Measurements from ENCODE around the gene OAS1. TPM values are rescaled to one million over a fixed set of nuclear protein-coding genes. Genes with fewer than 3 reads are reported as not detected.

The OAS1 gene
- total RNA-seq, 1 experiment from 2014 or later = 0.64 TPM

DNA sequence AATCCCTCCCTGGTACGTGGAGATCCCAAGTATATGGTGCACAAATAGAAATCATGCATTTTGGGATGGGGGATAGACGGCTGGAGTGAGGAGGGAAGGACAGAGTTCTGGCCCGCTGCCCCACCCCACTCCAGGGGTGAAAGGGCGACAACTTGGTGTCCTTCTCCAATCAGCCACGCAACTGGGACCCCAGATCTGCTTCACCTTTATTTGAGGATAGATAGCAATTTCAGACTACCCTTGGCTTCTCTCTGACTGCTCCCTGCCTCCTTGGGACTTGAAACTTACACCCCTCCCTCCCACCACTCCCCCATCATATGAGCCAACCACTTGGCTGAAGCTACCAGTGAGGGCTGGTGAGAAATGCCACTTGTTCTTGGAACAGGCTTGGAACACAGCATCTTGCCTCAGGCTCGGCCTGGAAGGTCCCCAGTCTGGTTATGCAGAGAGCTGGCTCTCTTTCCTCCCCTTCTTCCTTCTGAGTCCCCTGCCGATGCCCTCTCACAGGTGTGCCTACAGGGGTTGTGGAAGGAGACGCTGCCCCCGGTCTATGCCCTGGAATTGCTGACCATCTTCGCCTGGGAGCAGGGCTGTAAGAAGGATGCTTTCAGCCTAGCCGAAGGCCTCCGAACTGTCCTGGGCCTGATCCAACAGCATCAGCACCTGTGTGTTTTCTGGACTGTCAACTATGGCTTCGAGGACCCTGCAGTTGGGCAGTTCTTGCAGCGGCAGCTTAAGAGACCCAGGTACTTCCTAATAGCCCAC lies 39.7 kb downstream of the OAS1 start:
- Histone ChIP-seq H3K9me2 (ENCODE audit: insufficient read depth) (no peaks in the 10 kb centered on the region), H2AFZ (ENCODE audit: low read depth, low read length, poor library complexity, severe bottlenecking) (no peak overlapping the region), H3K9ac (ENCODE audit: low read length) (no peak overlapping the region), H3K27me3 (ENCODE audit: insufficient read depth, low read length) (no peaks in the 10 kb centered on the region), H3K36me3 (ENCODE audit: control insufficient read depth in 1 of 2, insufficient read depth in 2 of 2, low read length in 2 of 2) (peaks cover 0 to 3% of the 10 kb centered on the region in 2 experiments; a peak in 2 of 4 replicates), H3K9me3 (ENCODE audit: control insufficient read depth in 1 of 2, insufficient read depth in 1 of 2, low read depth in 1 of 2, low read length in 2 of 2) (no peaks in the 10 kb centered on the region), H3K4me1 (ENCODE audit: control insufficient read depth in 1 of 2, insufficient read depth in 2 of 2, low read length in 2 of 2) (no peaks in the 10 kb centered on the region), H3K4me3 (replicated peaks in 1 of 2; ENCODE audit: low read depth in 1 of 2, low read length in 2 of 2) (no peak overlapping the region), H3K27ac (ENCODE audit: low read depth, low read length) (no peak overlapping the region), H3K4me2 (ENCODE audit: low read length) (no peak overlapping the region), H4K20me1 (ENCODE audit: insufficient read depth) (no peaks in the 10 kb centered on the region), H3K79me2 (ENCODE audit: insufficient read depth, low read length) (no peaks in the 10 kb centered on the region)
- ATAC-seq (no peak), DNase-seq (ENCODE audit: low read depth, low spot score) (no peak)
- BruUV-seq (replicated peaks) = no TSS peak
- TF ChIP-seq SP1 (IDR thresholded peaks at IDR 0.05; ENCODE audit: low read depth) (no peak), POLR2AphosphoS5 (IDR thresholded peaks at IDR 0.05; ENCODE audit: low read depth, low read length) (no peak), FOSL1 (IDR thresholded peaks at IDR 0.05; ENCODE audit: low read depth) (no peak), POLR2A (IDR thresholded peaks at IDR 0.05; ENCODE audit: borderline replicate concordance, extremely low read depth, insufficient read depth, insufficient read length) (no peak), CEBPB (IDR thresholded peaks at IDR 0.05; ENCODE audit: low read depth) (no peak), ZFX (IDR thresholded peaks at IDR 0.05) (no peak)
- TF ChIP-seq, protein P1, sequence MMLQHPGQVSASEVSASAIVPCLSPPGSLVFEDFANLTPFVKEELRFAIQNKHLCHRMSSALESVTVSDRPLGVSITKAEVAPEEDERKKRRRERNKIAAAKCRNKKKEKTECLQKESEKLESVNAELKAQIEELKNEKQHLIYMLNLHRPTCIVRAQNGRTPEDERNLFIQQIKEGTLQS (IDR thresholded peaks at IDR 0.05) = no peak
- TF ChIP-seq, protein P2, sequence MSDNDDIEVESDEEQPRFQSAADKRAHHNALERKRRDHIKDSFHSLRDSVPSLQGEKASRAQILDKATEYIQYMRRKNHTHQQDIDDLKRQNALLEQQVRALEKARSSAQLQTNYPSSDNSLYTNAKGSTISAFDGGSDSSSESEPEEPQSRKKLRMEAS (IDR thresholded peaks at IDR 0.05) = no peak
- intact Hi-C loops (cut with micrococcal nuclease) = no loop called here
- ChIA-PET POLR2A (no interaction called here), CTCF (no interaction called here), RAD21 (ENCODE audit: low non-redundant PET in 1 of 2, low total read pairs in 2 of 2, uncharacterized antibody in 2 of 2, unreplicated experiment in 2 of 2) (no interaction called here)

DNA sequence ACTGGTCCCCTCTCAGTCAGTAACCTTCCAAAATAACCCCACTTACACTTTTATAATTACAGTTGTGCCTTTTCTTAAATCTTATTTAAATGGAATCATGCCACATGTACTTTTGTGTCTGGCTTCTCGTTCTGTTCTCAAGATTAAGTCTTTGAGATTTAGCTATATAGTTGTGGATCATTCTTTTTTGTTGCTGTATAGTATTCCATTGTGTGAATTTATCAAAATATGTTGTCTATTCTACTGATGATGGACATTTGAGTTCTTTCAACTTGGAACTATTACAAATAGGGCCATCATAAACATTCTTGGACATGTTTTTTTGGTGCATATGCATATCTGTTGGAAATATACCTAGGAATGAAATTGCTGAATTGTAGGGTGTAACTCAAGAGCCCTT lies 40.6 kb downstream of the OAS1 start:
- Histone ChIP-seq H3K27me3 (ENCODE audit: insufficient read depth, low read length) (no peaks in the 10 kb centered on the region), H3K9me2 (ENCODE audit: insufficient read depth) (no peaks in the 10 kb centered on the region), H3K4me1 (ENCODE audit: control insufficient read depth in 1 of 2, insufficient read depth in 2 of 2, low read length in 2 of 2) (no peaks in the 10 kb centered on the region), H3K4me2 (ENCODE audit: low read length) (no peak overlapping the region), H2AFZ (ENCODE audit: low read depth, low read length, poor library complexity, severe bottlenecking) (no peak overlapping the region), H3K27ac (ENCODE audit: low read depth, low read length) (no peak overlapping the region), H3K9me3 (ENCODE audit: control insufficient read depth in 1 of 2, insufficient read depth in 1 of 2, low read depth in 1 of 2, low read length in 2 of 2) (no peaks in the 10 kb centered on the region), H4K20me1 (ENCODE audit: insufficient read depth) (no peaks in the 10 kb centered on the region), H3K9ac (ENCODE audit: low read length) (no peak overlapping the region), H3K79me2 (ENCODE audit: insufficient read depth, low read length) (no peaks in the 10 kb centered on the region), H3K36me3 (ENCODE audit: control insufficient read depth in 1 of 2, insufficient read depth in 2 of 2, low read length in 2 of 2) (peaks cover 0 to 3% of the 10 kb centered on the region in 2 experiments; a peak in 2 of 4 replicates), H3K4me3 (replicated peaks in 1 of 2; ENCODE audit: low read depth in 1 of 2, low read length in 2 of 2) (no peak overlapping the region)
- no TSS peak for BruUV-seq (replicated peaks)
- ATAC-seq (no peak), DNase-seq (ENCODE audit: low read depth, low spot score) (no peak)
- intact Hi-C loops (cut with micrococcal nuclease) = no loop called here
- TF ChIP-seq ELF1 (IDR thresholded peaks at IDR 0.05; ENCODE audit: borderline replicate concordance, low read depth) = no peak
- TF ChIP-seq, protein P2 (IDR thresholded peaks at IDR 0.05) = no peak
- no peak for TF ChIP-seq RAD21 (IDR thresholded peaks at IDR 0.05; ENCODE audit: low read depth)
- TF ChIP-seq, protein P3, sequence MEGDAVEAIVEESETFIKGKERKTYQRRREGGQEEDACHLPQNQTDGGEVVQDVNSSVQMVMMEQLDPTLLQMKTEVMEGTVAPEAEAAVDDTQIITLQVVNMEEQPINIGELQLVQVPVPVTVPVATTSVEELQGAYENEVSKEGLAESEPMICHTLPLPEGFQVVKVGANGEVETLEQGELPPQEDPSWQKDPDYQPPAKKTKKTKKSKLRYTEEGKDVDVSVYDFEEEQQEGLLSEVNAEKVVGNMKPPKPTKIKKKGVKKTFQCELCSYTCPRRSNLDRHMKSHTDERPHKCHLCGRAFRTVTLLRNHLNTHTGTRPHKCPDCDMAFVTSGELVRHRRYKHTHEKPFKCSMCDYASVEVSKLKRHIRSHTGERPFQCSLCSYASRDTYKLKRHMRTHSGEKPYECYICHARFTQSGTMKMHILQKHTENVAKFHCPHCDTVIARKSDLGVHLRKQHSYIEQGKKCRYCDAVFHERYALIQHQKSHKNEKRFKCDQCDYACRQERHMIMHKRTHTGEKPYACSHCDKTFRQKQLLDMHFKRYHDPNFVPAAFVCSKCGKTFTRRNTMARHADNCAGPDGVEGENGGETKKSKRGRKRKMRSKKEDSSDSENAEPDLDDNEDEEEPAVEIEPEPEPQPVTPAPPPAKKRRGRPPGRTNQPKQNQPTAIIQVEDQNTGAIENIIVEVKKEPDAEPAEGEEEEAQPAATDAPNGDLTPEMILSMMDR (IDR thresholded peaks at IDR 0.05 in 2 of 3, conservative IDR thresholded peaks at IDR 0.05 in 1 of 3; ENCODE audit: borderline replicate concordance in 1 of 3, insufficient read depth in 1 of 3, low read depth in 2 of 3, low read length in 2 of 3) = no peak
- TF ChIP-seq ZFX (IDR thresholded peaks at IDR 0.05) = no peak
- TF ChIP-seq POLR2A (IDR thresholded peaks at IDR 0.05; ENCODE audit: borderline replicate concordance, extremely low read depth, insufficient read depth, insufficient read length) = no peak
- TF ChIP-seq JUND (IDR thresholded peaks at IDR 0.05) = no peak
- TF ChIP-seq, protein P4, sequence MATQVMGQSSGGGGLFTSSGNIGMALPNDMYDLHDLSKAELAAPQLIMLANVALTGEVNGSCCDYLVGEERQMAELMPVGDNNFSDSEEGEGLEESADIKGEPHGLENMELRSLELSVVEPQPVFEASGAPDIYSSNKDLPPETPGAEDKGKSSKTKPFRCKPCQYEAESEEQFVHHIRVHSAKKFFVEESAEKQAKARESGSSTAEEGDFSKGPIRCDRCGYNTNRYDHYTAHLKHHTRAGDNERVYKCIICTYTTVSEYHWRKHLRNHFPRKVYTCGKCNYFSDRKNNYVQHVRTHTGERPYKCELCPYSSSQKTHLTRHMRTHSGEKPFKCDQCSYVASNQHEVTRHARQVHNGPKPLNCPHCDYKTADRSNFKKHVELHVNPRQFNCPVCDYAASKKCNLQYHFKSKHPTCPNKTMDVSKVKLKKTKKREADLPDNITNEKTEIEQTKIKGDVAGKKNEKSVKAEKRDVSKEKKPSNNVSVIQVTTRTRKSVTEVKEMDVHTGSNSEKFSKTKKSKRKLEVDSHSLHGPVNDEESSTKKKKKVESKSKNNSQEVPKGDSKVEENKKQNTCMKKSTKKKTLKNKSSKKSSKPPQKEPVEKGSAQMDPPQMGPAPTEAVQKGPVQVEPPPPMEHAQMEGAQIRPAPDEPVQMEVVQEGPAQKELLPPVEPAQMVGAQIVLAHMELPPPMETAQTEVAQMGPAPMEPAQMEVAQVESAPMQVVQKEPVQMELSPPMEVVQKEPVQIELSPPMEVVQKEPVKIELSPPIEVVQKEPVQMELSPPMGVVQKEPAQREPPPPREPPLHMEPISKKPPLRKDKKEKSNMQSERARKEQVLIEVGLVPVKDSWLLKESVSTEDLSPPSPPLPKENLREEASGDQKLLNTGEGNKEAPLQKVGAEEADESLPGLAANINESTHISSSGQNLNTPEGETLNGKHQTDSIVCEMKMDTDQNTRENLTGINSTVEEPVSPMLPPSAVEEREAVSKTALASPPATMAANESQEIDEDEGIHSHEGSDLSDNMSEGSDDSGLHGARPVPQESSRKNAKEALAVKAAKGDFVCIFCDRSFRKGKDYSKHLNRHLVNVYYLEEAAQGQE (IDR thresholded peaks at IDR 0.05; ENCODE audit: low read depth) = no peak
- TF ChIP-seq EGR1 (IDR thresholded peaks at IDR 0.05; ENCODE audit: low read depth) = no peak
- ChIA-PET RAD21 (ENCODE audit: low non-redundant PET in 1 of 2, low total read pairs in 2 of 2, uncharacterized antibody in 2 of 2, unreplicated experiment in 2 of 2) (no interaction called here), POLR2A (no interaction called here), CTCF (no interaction called here)
